Gastroesophageal sphincter (tissue), 3 donors: ENCODE data around the gene PRUNE2.

Source experiments
- CTCF ChIP-seq, 4 experiments: fragments of 200-600 bp in 2 of 4; fragments of 450-650 bp in 2 of 4; sonication (generic) in 1 of 4; IDR thresholded peaks; one replicate each; pipeline ENCODE4 v1.5.1; 2017 to 2019; ENCODE audit warnings: antibody characterized with exemption in 4 of 4, mild to moderate bottlenecking in 2 of 4, moderate library complexity in 2 of 4
- EP300 ChIP-seq: sonication (generic); formaldehyde crosslinking; IDR thresholded peaks from one replicate; pipeline ENCODE4 v1.6.1; 2017; ENCODE audit warnings: antibody characterized with exemption, mild to moderate bottlenecking
- POLR2A ChIP-seq, 2 donors: fragments of 450-650 bp; IDR thresholded peaks; one replicate each; pipeline ENCODE4 v1.6.1; 2017; ENCODE audit warnings: antibody characterized with exemption in 2 of 2, mild to moderate bottlenecking in 2 of 2, moderate library complexity in 1 of 2
- POLR2AphosphoS5 ChIP-seq: sonication (generic); formaldehyde crosslinking; IDR thresholded peaks from one replicate; pipeline ENCODE4 v1.6.1; 2017; ENCODE audit warnings: antibody characterized with exemption

GRCh38 chr9:76619197-76619596, 286.7 kb downstream of the PRUNE2 start:
- no peak for TF ChIP-seq EP300
- TF ChIP-seq CTCF (IDR thresholded peaks at IDR 0.05) = no peak
- no peak for TF ChIP-seq POLR2AphosphoS5
- TF ChIP-seq POLR2A (IDR thresholded peaks at IDR 0.05) = no peak
